Measurements from ENCODE around the gene WDR45B.

The WDR45B gene

GRCh38 chr17:82689077-82689476, 40.8 kb upstream of the WDR45B start:
- Histone ChIP-seq H3K27me3 (ENCODE audit: low read length) (no peaks in the 10 kb centered on the region), H3K9ac (ENCODE audit: low read length) (no peak overlapping the region), H3F3A (ENCODE audit: insufficient read depth) (no peaks in the 10 kb centered on the region), H3K79me2 (ENCODE audit: insufficient read depth, low read length) (no peaks in the 10 kb centered on the region), H2AFZ (ENCODE audit: low read depth, low read length, severe bottlenecking) (no peak overlapping the region), H3K36me3 (ENCODE audit: low read length) (no peaks in the 10 kb centered on the region), H3K27ac (ENCODE audit: low read depth, low read length) (no peak overlapping the region), H3K4me3 (ENCODE audit: insufficient read depth, low read length, poor library complexity, severe bottlenecking) (no peak overlapping the region), H3K9me2 (replicated peaks; ENCODE audit: insufficient read depth, low read length) (no peaks in the 10 kb centered on the region), H3K4me2 (ENCODE audit: low read depth, low read length, poor library complexity, severe bottlenecking) (no peak overlapping the region), H3K9me3 (ENCODE audit: insufficient read depth, low read length) (peaks cover 2% of the 10 kb centered on the region), H4K20me1 (ENCODE audit: low read depth, low read length) (no peaks in the 10 kb centered on the region)
- no peak for TF ChIP-seq CTCF (IDR thresholded peaks at IDR 0.05; ENCODE audit: insufficient read depth, low read length, poor library complexity, severe bottlenecking)
- no peak for TF ChIP-seq EZH2phosphoT487 (conservative IDR thresholded peaks at IDR 0.05; ENCODE audit: low read length)

GRCh38 chr17:82687871-82688270, 39.6 kb upstream of the WDR45B start:
- H4K20me1 ChIP-seq (ENCODE audit: low read depth, low read length), result no peaks in the 10 kb centered on the region
- H2AFZ ChIP-seq (ENCODE audit: low read depth, low read length, severe bottlenecking), result no peak overlapping the region
- no peaks in the 10 kb centered on the region for H3K9me2 ChIP-seq (replicated peaks; ENCODE audit: insufficient read depth, low read length)
- TF ChIP-seq CTCF (IDR thresholded peaks at IDR 0.05; ENCODE audit: insufficient read depth, low read length, poor library complexity, severe bottlenecking) (no peak), EZH2phosphoT487 (conservative IDR thresholded peaks at IDR 0.05; ENCODE audit: low read length) (no peak)
- 0 out of 2 replicates have a peak, but pooled peaks cover 4% of the 10 kb centered on the region for H3F3A ChIP-seq (ENCODE audit: insufficient read depth)
- no peak overlapping the region for H3K4me3 ChIP-seq (ENCODE audit: insufficient read depth, low read length, poor library complexity, severe bottlenecking)
- no peaks in the 10 kb centered on the region for H3K36me3 ChIP-seq (ENCODE audit: low read length)
- H3K27ac ChIP-seq (ENCODE audit: low read depth, low read length), result no peak overlapping the region
- no peaks in the 10 kb centered on the region for H3K79me2 ChIP-seq (ENCODE audit: insufficient read depth, low read length)
- no peaks in the 10 kb centered on the region for H3K27me3 ChIP-seq (ENCODE audit: low read length)
- no peaks in the 10 kb centered on the region for H3K9me3 ChIP-seq (ENCODE audit: insufficient read depth, low read length)
- H3K9ac ChIP-seq (ENCODE audit: low read length), result no peak overlapping the region
- no peak overlapping the region for H3K4me2 ChIP-seq (ENCODE audit: low read depth, low read length, poor library complexity, severe bottlenecking)

- H3K27ac ChIP-seq (ENCODE audit: low read depth, low read length), result no peak overlapping the region
- no peaks in the 10 kb centered on the region for H4K20me1 ChIP-seq (ENCODE audit: low read depth, low read length)
- H3F3A ChIP-seq (ENCODE audit: insufficient read depth), result peaks cover 7% of the 10 kb centered on the region; the same call in 1 of the 2 replicates
- no peaks in the 10 kb centered on the region for H3K9me2 ChIP-seq (replicated peaks; ENCODE audit: insufficient read depth, low read length)
- no peaks in the 10 kb centered on the region for H3K79me2 ChIP-seq (ENCODE audit: insufficient read depth, low read length)
- no peaks in the 10 kb centered on the region for H3K27me3 ChIP-seq (ENCODE audit: low read length)
- H3K9ac ChIP-seq (ENCODE audit: low read length), result no peak overlapping the region
- no peak overlapping the region for H3K4me3 ChIP-seq (ENCODE audit: insufficient read depth, low read length, poor library complexity, severe bottlenecking)
- H3K36me3 ChIP-seq (ENCODE audit: low read length), result no peaks in the 10 kb centered on the region
- H3K9me3 ChIP-seq (ENCODE audit: insufficient read depth, low read length), result no peaks in the 10 kb centered on the region
- no peak overlapping the region for H2AFZ ChIP-seq (ENCODE audit: low read depth, low read length, severe bottlenecking)
- no peak for TF ChIP-seq EZH2phosphoT487 (conservative IDR thresholded peaks at IDR 0.05; ENCODE audit: low read length)
- TF ChIP-seq CTCF (IDR thresholded peaks at IDR 0.05; ENCODE audit: insufficient read depth, low read length, poor library complexity, severe bottlenecking), result no peak
- H3K4me2 ChIP-seq (ENCODE audit: low read depth, low read length, poor library complexity, severe bottlenecking), result no peak overlapping the region
Measured at GRCh38 chr17:82687375-82687861, 39.2 kb upstream of the WDR45B start.

Measured in SU-DHL-6 (cell line).